ENCODE measurements around the gene GDPD1.
A peak's percentile ranks its signal among the peaks of the same experiment; 100 is the strongest.
"Not testable (repeated sequence)": the region's sequence is repeated elsewhere in the genome, so short reads cannot be mapped to it uniquely, and the experiment has no call there.

The GDPD1 gene

DNA sequence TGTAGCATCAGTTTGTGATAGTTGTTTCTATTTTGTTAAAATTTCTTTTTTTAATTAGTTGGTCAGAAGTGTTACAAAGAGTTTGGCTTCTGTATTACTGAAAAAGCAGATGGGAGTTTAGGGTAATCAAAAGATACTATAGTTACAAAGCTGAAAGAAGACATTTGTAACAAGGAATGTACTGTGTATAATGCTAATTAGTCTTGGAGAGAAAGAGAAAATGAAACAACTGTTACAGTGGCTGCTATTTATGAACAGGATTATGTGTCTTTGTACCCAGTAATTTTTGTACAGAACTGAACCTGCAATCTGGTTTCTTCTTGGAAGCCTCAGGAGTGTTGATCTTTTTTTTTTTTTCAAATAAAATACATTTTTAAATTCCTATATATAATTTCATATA lies 14.3 kb downstream of the GDPD1 start:
- Histone ChIP-seq H3K4me3 (no peak overlapping the region), H3K27ac (no peak overlapping the region)

GRCh38 chr17:59238906-59239305 lies 18.6 kb downstream of the GDPD1 start:
- no peak overlapping the region for H3K27ac ChIP-seq
- H3K4me3 ChIP-seq: no peak overlapping the region

GRCh38 chr17:59244081-59244480 lies 23.8 kb downstream of the GDPD1 start:
- Histone ChIP-seq H3K4me3 (no peak overlapping the region), H3K27ac (no peak overlapping the region)

GRCh38 chr17:59254742-59255141 lies 34.4 kb downstream of the GDPD1 start:
- no peak overlapping the region for H3K27ac ChIP-seq
- H3K4me3 ChIP-seq: no peak overlapping the region

- H3K4me3 ChIP-seq: no peak overlapping the region
- no peak overlapping the region for H3K27ac ChIP-seq
These were observed 36.8 kb downstream of the GDPD1 start for GRCh38 chr17:59257101-59257500.

DNA sequence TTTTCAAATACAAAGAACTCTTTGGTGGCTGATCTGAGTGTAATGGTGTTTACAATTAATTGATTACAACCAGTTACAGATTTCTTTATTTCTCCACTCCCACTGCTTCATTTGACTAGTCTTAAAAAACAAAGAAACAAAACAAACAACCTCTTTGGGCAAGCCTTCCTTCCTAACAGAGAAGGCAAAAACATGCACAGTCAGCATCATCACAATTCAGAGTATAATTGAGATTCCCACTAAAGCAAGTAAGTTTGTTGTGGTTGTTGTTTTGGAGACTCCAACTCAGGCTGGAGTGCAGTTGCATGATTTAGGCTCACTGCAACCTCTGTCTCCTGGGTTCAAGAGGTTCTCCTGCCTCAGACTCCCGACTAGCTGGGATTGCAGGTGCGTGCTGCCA lies 40.4 kb downstream of the GDPD1 start:
- Histone ChIP-seq H3K4me3 (no peak overlapping the region), H3K27ac (no peak overlapping the region)

- H3K4me3 ChIP-seq: no peak overlapping the region
- no peak overlapping the region for H3K27ac ChIP-seq
These were observed 46.4 kb downstream of the GDPD1 start for GRCh38 chr17:59266745-59267144.

- Histone ChIP-seq H3K27ac (no peak overlapping the region), H3K4me3 (no peak overlapping the region)
These were observed 47.5 kb downstream of the GDPD1 start for GRCh38 chr17:59267776-59268175.

DNA sequence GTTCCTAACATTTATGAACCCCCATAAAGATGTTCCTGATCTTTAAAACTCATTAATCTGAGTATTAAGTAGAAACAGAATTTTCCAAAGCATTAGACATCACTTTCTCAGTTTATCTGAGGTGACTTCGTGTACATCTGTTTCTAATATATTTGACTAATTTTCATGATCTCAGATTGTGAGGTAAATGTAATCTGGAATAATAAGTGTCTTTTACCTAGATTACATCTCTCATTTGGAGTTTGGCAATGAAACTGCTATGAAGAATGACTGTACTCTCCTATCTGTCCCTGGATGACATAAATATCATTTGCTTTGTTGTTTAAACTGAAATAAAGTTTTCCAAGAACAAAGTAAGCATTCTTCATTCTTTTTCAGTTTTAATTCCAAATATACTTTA lies 55.3 kb downstream of the GDPD1 start:
- H3K4me3 ChIP-seq: no peak overlapping the region
- H3K27ac ChIP-seq: no peak overlapping the region

DNA sequence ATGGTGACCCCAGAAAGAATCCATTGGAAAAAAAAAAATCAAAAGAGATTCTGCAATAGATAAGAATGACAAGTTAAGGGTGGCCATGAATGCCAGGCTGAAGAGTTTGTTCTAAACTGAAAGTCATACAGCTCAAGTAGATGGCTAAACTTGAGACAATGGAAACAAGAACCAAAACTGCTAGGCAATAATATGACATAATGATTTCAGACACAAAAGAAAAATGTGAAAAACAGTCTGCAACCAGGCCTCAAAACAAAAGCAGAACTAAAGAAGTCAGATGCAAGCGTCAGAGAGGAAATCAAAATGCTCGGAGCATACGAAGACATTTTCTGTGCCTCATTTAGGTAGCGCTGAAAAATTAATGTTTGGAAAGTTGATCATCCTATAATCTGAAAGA lies 56.7 kb downstream of the GDPD1 start:
- peak overlapping the region in 4 of 21 experiments; percentile 32 to 69 (median 51) for H3K27ac ChIP-seq

DNA sequence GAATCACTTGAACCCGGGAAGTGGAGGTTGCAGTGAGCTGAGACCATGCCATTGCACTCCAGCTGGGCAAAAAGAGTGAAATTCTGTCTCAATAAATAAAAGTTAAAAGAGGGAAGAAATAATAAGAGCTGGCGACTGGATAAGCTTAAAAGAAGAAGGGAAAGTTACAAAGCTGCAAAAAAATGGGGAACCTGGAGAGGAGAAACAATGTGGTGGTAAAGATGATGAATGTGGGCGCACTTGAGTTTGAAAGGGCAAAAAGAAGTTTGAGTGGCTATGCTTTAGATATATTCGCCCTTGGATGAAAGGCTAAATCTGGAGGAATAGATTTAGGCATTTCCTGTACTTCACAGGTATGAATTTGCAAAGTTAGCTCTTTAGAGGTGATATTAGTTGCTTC lies 58.1 kb downstream of the GDPD1 start:
- no peak overlapping the region for H3K4me3 ChIP-seq
- H3K27ac ChIP-seq: peak overlapping the region in 6 of 21 experiments; percentile 10 to 54 (median 24)

More for the DNA sequence above, 56.7 kb downstream of the GDPD1 start:
- no peak overlapping the region for H3K4me3 ChIP-seq

DNA sequence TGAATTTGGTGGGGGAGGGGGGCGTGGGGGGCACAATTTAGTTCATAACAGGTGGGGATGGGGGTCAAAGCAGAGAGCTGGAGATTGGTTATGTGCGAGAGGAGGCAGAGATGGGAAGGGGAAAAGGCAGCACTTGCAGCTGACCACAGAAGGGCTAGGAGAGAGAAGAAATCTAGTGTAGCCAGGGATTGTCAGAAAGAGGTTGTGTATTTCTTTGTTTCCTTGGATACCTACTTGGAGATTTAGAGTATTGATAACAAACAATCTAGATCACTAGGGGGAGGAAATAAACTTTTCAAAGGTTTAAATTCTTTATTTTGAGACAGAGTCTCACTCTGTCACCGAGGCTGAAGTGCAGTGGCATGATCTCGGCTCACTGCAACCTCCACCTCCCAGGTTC lies 64.0 kb downstream of the GDPD1 start:
- no peak overlapping the region for H3K4me3 ChIP-seq
- no peak overlapping the region for H3K27ac ChIP-seq

DNA sequence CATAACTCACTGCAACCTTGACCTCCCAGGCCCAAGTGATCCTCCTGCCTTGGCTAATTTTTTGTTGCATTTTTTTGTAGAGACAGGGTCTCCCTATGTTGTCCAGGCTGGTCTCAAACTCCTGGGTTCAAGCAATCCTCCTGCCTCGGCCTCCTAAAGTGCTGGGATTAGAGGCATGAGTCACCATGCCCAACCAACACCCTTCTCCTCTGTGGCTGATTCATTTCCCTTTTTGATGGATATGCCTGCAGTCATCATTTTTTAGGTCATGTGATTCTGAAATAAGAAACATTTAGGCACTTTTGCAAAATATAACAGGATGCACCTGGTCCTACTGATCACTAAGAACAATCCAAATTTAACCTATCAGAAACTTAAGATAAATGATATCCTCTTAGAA lies 67.1 kb downstream of the GDPD1 start:
- Histone ChIP-seq H3K27ac (no peak overlapping the region), H3K4me3 (no peak overlapping the region)

- H3K4me3 ChIP-seq: no peak overlapping the region
- no peak overlapping the region for H3K27ac ChIP-seq
These were observed 67.6 kb downstream of the GDPD1 start for GRCh38 chr17:59287891-59288290.

GRCh38 chr17:59289981-59290301 lies 69.6 kb downstream of the GDPD1 start:
- peak overlapping the region in 1 of 21 experiments; percentile 10 for H3K27ac ChIP-seq

DNA sequence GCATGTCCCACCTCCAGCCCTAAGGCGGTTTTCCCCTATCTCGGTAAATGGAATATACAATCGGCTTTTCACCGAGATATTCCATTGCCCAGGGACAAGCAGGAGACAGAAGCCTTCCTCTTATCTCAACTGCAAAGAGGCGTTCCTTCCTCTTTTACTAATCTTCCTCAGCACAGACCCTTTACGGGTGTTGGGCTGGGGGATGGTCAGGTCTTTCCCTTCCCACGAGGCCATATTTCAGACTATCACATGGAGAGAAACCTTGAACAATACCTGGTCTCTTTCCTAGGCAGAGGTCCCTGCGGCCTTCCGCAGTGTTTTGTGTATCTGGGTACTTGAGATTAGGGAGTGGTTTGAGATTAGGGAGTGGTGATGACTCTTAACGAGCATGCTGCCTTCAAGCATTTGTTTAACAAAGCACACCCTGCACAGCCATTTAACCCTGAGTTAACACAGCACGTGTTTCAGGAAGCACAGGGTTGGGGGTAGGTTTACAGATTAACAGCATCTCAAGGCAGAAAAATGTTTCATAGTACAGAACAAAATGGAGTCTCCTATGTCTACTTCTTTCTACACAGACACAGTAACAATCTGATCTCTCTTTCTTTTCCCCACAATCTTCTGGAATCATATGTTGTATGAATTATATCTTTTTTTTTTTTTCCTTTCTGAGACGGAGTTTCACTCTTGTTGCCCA lies 70.1 kb downstream of the GDPD1 start:
- not testable (repeated sequence) for H3K27ac ChIP-seq, H3K4me3 ChIP-seq

More at GRCh38 chr17:59289981-59290301, 69.6 kb downstream of the GDPD1 start:
- H3K4me3 ChIP-seq: no peak overlapping the region

- no peak overlapping the region for H3K27ac ChIP-seq
These were observed 71.8 kb downstream of the GDPD1 start for GRCh38 chr17:59292174-59292523.

DNA sequence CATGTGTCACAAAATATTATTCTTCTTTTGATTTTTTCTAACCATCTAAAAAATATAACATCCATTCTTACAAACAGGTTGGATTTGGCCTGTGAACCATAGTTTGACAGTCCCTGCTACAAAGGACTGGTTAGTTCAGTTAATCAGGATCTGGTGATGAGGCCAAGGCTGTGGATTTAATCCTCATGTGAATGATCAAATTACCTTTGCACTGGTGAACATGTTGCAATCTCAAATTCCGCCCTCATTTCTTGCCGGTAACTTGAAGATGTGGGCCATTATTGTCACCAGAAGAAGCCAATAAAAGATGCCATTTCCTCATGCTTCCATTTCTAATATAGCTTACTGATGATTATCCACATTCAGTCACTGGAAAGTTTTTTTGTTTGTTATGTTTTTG lies 75.9 kb downstream of the GDPD1 start:
- H3K27ac ChIP-seq: peak overlapping the region in 2 of 21 experiments; percentile 4 to 27
- H3K4me3 ChIP-seq: no peak overlapping the region

More at GRCh38 chr17:59292174-59292523, 71.8 kb downstream of the GDPD1 start:
- H3K4me3 ChIP-seq: no peak overlapping the region

- H3K27ac ChIP-seq: no peak overlapping the region
These were observed 78.2 kb downstream of the GDPD1 start for GRCh38 chr17:59298521-59298920.

DNA sequence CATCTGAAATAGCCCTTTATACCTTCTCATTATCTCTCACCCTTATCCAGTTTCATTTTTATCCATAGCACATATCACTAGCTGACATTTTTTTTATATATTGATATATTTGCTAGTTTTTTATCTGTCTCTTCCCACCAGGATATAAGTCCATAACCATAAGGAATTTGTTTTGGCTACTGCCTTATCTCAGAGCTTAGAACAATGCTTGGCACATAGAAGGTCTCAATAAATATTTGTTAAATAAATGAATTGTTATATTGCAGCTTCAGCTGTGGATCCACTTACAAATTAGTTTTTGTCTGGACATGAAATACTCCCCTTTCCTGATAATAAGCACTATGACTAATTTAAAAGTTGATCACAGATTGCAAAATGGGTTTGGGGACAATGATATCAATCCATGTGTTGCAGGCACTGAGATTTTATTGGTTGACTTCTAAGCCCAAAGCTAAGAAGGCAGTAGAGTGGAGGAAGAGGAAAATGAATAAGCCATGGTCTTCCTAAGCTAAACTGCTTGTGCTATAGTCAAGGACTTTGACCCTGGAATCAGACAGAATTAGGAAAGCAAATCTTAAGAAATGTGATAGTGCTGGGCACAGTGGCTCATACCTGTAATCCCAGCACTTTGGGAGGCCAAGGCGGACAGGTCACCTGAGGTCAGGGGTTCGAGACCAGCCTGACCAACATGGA lies 79.2 kb downstream of the GDPD1 start:
- no peak overlapping the region for H3K27ac ChIP-seq
- no peak overlapping the region for H3K4me3 ChIP-seq

More at GRCh38 chr17:59298521-59298920, 78.2 kb downstream of the GDPD1 start:
- H3K4me3 ChIP-seq: no peak overlapping the region

GRCh38 chr17:59300941-59301340 lies 80.6 kb downstream of the GDPD1 start:
- H3K4me3 ChIP-seq: no peak overlapping the region

GRCh38 chr17:59304811-59305210 lies 84.5 kb downstream of the GDPD1 start:
- Histone ChIP-seq H3K27ac (no peak overlapping the region), H3K4me3 (no peak overlapping the region)

More at GRCh38 chr17:59300941-59301340, 80.6 kb downstream of the GDPD1 start:
- H3K27ac ChIP-seq: no peak overlapping the region

All from skin epidermis (tissue), 12 donors.